ENCODE results near the gene PIWIL1.

PIWIL1 gene

DNA sequence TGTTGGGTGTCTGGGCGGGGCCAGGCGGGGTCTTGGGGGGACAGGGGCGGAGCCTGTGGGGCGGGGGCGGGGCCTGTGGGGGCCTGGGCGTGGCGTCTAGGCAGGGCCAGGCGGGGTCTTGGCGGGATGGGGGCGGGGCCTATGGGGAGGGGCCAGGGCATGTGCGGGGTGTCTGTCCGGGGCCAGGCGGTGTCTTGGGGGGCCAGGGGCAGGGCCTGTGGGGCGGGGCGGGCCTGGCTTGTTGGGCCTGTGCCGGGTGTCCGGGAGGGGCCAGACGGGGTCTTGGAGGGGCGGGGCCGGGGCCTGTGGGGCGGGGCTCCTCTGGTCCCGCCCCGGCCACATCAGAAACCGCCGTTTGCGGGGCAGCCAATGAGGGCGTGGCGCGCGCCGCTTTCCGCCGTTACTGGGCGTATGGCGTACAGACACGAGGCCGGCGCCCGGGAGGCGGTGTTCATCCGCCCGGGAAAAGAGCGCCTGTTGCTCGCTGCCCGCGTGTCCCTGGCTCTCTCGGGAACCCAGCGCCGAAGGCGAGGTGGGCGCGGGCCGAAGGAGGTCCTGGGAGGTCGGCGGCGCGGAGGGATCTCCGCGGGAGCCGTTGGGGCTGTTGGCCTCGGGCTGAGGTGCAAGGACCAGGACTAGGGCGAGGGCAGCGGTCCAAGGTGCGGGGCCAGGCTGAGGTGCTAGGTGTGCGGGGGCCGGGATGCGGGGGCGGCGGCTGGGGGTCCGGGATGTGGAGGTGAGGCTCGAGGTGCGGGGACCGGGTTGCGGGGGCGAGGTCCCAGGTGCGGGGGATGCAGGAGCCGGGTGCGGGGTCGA, at the start of gene PIWIL1:
PIWIL1 (plus strand) TSS at position 400 of the 816 bp plus-strand sequence. CDS start 4,705 bp downstream, outside the sequence.
- FAIRE-seq, result no peak

DNA sequence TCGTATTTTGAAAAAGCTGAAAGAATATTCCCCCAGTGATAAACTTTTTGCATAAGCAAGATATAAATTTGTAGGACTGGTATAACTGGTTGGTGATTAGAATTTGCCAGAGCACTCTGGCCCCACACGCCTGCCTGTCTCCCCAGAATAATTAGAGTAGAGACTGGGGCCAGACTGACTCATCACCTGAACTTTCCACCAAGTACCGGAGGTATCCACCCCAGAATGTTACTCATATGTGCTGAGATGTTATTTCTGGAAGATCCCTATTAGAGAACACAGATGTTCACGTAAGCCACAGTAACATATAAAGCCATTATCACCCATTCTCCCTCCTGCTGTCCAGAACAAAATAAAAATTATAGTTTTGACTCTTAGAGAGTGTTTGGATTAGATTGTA, 49.5 kb upstream of the PIWIL1 start:
- FAIRE-seq, result no peak

DNA sequence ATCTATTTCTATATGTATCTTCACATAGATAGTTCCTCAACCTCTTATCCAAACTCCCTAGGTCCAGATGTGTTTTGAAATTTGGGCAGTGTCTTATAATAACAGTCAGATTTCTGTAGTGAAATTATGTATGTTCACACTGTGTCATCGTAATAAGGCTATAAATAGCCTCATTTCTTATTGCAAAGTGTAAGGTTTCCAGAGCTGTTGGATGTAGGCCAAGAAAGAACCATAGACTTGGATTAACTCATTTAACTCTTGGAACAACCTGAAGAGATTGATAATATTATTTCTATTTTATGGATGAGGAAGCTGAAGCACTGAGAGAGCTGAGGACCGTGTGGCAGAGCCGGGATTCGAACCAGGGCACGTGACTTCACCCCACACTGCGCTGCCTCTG, 49.0 kb upstream of the PIWIL1 start:
- FAIRE-seq, result no peak

DNA sequence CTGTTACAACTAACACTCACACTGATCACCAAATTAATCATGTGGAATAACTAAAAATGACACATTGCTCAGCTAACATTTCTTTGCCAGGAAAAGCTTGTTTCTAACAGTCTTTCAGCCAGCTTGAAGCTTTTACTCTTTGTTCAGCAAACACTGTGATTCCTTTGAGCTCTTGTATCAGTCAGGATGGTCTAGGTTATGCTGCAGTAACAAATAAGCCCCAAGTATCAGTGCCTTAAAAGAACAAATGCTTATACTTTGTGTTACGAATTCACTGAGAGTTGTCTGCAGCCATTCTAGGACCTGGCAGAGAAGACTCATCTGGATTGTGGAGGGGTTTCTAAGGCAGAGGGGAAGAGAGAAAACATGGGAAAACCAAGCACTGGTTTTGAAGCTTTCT, 47.6 kb upstream of the PIWIL1 start:
- no peak for FAIRE-seq

DNA sequence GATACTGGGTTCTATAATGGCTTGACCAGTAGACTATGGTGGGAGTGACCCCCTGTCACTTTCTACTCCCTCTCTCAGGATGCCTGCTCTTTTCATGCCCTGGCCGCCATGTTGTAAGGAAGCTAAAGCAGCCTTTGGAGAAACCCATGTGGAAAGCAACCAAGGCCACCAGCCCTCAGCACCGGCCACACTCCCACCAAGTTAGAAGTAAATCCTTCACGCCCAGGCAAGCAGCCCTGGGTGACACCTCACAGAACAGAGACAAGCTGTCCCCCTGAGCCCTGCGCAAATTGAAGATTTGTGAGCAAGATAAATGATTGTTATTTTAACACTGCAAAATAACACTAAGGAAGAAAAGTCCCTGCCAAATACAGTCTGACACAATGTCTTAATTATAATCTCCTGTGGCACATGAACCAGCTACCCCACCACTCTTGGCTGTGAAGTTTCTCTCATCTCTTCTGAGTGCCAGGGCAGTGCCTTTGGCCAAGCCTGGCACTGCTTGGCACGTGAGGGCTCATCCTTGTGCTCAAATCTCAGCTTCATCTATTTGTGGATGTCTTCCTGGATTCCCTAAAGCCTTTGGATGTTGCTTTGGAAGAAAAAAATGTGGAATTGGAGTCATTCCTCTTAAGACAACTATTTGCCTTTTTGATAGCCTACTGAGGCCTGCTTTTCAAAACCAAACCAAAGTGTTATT, 39.2 kb upstream of the PIWIL1 start:
- FAIRE-seq, result no peak

DNA sequence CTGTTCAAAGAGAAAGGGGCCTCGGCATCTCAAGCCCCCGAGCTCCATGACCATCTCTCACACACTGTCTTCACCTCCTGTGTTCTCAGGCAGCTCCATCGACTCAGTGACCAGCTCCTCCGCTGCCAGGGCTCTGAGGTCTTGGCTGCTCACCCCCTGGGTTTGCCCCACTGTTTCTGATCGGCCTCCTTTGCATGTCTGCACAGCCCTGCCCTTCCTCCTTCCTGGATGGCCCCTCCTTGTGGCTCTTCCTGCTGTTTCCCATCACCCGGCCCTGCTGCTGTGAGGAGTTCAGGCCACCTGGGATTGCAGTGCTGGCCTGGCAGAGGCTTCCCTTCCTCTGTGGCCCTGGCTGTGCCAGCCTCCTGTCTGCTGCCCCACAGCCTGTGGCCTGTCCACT, 38.1 kb upstream of the PIWIL1 start:
- FAIRE-seq, result no peak

DNA sequence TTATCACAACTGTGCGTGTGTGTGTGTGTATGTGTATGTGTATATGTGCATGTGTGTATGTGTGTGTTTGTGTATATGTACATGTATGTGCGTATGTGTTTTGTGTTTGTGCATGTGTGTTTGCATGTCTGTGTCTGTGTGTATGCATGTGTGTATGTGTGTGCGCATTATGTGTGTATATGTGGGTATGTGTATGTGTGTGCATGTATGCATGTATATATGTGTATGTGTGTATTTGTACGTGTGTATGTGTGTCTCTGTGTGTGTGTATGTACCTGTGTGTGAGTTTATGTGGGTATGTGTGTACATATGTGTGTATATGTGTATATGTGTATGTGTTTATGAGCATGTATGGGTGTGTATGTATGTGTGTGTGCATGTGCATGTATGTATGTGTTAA, 37.6 kb upstream of the PIWIL1 start:
- no peak for FAIRE-seq

DNA sequence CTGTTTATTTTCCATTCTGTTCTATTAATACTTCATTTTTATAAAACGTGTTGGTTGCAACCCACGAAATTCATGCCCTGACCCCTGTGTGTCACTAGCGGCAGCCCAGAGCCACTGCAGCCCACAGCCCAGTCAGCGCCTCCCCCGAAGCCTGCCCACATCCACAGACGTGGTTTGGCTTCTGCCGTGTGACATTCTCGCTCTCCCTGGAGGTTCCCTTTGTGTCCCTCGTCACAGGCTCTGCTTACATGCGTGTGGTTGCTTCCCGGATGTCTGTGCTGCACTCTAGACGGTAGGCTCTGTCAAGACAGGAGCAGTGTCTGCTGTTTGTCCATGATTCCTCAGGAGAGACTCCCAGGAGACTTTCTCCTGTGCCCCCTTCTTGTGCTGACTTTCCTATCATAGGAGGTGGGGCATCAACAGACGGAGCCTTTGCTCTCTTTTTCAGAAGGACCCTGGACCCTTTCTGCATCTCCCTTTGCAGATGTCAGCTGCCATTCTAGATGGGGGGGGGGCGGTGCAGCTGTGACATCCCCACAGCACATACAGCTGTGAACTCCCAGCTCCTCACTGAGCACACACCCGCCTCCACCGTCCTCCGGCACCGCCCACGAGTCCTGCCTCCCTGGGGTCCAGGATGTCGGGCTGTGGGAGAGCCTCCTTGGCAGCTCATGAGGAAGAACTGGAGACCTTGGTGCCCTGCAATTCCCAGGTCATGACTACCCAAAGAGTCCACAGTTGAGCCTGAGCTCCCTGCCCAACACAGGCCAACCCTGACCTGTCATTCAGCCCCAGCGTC, 36.8 kb upstream of the PIWIL1 start:
- FAIRE-seq, result no peak

DNA sequence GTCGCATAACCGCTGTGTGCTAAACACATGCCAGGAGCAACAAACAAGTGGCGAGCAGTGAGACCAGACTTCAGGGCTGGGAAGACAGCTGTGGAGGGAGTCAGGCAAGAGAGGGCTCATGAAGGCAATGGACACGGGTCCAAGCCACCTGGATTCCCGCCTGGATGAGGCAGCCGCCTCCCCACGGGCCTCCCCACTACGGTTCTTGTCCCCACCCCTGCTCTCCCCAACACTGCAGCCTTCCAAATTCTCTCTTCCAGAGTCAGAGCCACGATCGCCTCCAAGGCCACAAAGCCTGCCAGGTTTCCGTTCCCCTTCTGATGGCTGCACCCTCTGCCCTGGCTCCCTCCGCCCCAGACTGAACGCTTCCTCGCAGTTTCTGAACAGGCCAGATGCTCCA, 36.1 kb upstream of the PIWIL1 start:
- no peak for FAIRE-seq

DNA sequence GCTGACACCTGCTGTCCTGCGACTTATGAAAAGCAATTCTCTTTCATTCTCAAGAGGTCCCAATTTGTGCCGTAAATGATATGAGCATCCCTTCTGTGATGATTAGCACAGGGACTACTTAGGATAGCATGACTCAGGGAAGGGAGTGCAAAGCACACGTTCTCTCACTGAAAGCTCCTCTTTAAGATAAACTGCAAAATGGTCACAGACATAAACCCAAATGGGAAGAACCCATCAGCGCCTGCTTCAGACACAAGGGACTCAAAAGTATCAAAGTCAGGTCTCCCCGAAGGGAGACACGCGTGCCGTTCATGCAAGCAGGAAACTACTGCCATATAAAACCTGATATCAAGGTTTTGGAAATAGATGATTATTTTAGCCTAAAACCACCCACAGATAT, 33.9 kb upstream of the PIWIL1 start:
- no peak for FAIRE-seq

DNA sequence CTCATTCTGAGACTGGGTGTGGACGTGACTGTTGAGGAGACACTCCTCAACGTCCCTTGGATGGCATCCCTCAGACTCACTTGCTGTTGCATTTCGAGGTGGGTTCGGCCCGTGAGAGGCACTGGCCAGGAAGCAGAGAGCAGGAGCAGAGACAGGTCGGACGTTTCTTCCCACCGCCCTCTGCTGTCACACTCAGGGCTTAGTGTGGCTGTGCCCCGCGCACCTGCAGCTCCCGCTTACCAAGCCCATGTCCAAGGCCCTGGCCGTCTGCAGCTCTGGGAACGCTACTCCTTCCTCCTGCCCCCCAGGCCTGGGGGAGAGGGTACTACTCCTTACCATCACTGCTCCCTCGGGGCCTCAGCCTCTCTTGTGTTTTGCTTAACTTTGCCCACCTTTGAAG, 29.8 kb upstream of the PIWIL1 start:
- FAIRE-seq, result no peak

DNA sequence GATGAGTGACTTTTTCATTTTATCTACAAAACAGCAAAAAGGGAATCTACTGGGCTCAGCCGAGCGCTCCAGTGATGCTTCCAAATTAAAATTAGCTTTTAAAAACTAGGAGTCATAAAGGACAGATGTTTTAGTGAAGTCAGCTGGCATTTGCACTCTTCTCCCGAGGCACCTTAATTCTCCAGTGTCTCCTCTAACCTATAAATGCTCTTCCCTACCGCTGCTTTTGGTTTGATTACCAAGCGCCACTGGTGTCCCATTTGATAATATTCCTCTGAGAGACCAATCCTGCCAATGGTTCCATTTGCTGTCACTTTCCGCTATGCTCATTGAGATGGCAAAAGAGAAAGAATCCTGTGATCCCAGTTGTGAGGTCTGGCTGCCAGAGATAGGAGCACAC, 29.3 kb upstream of the PIWIL1 start:
- no peak for FAIRE-seq

DNA sequence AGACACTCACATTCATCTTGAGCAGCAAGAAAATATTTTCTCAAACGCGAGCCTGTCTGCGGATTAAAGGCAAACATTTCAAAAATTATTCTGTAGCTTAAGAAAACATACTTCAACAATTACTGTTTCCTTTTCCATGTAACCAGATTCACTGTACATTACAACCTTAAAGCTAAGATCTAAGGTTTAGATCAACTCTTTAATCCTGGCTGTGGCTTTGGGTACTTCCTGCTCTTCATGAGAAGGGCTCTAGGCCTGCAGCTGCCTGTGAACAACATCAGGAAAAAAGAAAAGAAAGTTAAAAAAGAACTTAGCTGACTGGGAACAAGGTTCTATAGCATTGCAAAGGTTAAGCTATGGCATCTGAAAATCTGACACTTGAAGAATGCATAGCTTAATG, 21.4 kb upstream of the PIWIL1 start:
- no peak for FAIRE-seq

DNA sequence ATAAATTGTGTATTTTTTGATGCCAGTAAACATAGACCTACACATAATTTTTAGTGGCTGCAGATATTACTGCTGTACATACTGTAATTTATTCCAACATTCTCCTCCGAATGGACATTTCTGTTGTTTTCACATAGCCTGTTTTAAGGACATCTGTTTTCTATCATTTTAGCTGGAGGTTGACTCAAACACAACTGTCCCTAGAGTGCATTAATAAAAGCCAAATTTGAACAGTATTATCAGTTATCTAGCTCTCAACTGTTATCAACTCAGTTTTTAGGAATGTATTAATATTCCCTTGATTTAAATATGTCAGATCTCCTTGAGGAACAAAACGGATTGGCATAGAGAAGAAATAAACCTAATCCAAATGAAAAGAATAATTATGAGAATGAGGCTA, 17.2 kb upstream of the PIWIL1 start:
- no peak for FAIRE-seq

DNA sequence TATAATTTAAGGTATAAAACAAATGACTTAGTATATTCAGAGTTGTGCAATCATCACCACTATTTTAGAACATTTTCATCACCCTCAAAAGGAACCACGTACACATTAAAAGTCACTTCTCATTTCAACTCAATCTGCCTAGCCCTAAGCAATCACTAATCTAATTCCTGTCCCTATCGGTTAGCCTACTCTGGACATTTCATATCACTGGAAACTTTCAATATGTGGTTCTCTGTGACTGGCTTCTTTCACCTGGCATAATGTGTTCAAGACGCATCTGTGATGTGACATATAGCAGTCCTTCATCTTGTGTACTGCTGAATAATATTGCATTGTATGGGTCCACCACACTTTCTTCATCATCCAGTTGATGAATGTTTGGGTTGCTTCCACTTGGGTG, 15.4 kb upstream of the PIWIL1 start:
- FAIRE-seq, result no peak

DNA sequence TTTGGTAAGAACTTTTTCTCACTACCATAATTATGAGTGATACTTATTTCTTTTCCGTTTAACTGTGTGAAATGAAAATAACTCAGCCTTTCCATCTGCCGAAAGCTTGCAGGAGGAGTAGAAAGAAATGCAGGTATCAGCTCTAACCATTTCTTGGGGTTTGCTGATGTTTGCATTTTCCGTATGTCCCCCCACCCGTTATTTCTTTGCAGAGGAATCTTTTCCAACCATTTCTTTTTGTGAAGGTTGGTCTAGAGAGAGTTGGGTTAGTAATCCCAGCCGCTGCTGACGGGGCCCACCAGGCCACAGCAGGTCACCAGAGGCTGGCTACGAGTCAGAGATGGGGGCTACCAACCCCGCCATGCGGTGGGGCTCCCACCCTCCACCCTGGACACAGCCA, 7.0 kb upstream of the PIWIL1 start:
- FAIRE-seq, result no peak

DNA sequence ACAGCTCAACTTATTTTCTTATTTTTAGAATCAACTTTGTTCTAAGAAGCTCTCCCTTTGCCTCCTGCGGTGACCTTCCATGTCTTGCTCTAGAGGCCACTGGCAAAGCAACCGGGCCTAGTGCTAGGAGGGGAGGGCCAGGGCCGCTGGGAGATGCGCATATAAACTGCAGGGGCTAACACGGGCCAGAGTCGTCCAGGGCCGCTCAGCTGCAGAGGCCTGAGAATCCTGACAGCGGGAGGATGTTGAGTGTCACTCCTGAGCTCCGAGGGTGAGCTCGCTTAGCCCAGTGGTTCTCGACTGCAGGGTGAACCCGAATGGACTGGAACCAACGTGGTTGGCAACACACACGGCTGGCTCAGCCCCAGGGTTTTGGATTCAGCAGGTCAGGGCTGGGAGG, 6.5 kb upstream of the PIWIL1 start:
- no peak for FAIRE-seq

DNA sequence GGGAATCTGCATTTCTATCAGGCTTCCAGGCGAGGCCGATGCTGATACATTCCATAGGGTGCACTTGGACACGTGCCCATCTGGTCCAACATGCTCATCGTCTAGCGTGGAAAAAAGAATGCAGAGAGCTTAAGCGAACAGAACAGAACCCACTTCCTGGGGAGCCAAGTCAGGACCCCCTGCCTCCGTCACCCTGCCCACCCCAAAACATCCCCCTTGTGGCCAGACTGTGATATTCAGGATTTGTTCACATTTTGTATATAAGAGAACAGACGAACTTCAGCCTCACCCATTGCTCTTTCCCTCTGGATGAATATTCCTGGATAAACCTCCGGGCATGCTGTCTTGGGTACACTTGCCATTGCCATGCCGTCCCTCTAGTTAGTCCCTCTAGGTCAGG, 4.3 kb upstream of the PIWIL1 start:
- no peak for FAIRE-seq

DNA sequence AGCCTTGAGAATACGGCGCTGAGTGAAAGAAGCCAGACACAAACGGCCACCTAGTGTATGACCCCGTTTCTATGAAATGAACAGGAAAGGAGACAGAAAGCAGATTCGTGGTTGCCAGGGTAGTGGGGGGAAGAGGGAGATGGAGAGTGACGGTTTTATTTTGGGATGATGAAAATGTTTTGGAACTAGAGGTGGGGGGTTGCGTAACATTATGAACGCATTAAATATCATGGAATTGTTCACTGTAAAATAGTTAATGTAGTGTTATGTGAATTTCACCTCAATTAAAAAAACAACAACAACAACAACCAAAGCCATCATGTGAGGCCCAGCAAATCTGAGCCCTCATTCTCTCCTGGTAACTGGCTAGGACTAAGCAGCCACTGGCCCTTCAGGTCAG, 3.3 kb upstream of the PIWIL1 start:
- FAIRE-seq, result no peak

DNA sequence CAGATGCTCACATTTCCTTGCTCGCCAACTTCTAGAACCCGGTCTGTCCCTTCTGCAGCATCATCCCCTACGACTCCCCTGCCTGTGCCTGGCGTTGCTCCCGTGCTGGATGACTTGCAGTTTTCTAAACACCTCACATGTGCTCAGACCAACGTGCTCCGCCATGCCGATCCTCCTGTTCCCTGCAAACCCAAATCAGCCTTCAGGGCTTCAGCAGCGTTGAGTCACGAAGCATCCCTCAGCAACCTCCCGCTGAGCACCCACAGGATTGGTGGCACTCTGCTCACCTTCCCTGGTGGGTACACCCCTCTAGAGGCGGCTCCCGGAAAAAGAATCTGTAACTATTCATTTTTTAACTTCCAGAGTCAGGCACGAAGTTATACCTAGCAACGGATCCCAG, 2.8 kb upstream of the PIWIL1 start:
- no peak for FAIRE-seq

DNA sequence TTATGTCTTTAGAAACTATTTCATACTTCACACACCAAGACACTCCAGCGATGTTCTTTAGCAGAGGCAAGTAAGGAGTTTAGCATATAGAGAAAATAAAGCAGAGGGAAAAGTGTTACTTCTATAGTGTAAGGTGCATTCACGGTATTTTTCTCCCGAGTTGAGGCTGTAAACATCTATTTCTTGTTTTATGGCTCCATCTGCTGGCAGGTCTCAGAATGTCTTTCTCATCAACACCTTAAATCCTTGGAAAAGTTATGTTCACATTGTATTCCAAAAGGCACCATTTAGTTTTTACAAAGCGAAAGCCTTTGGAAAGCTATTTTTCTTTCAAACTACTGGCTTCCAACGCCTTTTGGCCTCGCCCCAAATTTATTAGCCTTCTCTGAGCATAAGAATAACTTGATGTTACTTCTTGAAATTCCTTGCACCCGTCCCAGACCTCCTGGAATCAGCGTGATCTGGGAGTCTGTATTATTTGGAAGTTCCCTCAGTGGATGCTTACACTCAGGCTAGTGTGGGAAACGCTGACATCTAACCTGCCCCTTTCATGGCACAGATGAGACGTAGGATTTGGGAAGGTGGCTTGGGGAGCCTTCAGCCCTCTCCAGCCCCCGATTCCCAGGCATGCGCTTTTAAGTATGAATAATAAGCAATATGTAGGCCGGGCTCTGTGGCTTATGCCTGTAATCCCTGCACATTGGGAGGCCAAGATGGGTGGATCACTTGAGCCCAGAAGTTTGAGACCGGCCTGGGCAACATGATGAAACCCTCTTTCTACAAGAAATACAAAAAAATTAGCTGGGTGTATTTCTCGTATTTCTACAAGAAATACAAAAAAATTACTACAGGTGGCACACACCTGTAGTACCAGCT, 1.9 kb upstream of the PIWIL1 start:
- FAIRE-seq, result peak; percentile 96

DNA sequence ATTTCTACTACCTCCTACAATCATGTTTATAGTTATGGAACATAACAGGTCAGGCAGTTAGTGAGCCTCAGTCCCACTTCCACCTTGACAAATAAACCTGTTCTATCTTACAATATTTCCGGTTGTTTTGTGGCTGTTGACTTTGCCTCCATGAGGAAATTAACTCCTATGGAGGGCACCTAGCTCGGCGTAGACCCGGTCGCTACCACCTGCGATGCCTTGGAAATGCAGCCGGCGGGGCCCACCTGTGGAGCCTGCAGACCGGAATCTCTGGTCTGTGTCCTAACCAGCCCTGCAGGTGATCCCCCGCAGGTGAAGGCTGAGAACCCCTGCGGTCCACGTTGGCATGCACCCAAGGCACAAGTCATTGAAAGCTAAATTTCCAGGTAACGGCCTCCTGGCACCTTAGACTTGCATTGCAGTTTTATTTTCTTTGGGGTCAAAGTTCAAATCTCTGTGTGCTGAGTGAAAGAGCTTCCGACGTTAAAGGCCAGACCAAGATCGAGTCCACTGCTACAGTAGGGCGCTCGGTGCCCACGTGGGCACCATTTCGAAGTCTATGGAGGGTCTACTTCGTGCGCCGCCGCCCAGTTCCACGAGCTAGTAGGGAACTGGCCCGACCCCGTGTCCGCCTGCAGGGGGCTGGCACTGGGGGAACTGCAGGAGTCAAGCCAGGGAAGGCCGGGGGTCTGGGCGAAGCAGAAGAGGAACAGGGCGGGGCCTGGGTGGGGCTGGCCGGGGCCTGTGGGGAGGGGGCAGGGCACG, 782 bp upstream of the PIWIL1 start:
- FAIRE-seq, result no peak
